DMS 273 (cell line): Measurements from ENCODE around the gene TRIAP1.
"Not testable (repeated sequence)": the region's sequence is repeated elsewhere in the genome, so short reads cannot be mapped to it uniquely, and the experiment has no call there.

Experiments used
- DNase-seq: peaks from one replicate; lab custom pipeline; 2025; ENCODE audit not compliant: unreplicated experiment; lab: John Stamatoyannopoulos, UW

TRIAP1 gene

GRCh38 chr12:120468821-120469449, 22.8 kb upstream of the TRIAP1 start:
- DNase-seq: peak; percentile 51

- DNase-seq: peak; percentile 47
Observed at GRCh38 chr12:120468325-120468820, 22.2 kb upstream of the TRIAP1 start.

DNA sequence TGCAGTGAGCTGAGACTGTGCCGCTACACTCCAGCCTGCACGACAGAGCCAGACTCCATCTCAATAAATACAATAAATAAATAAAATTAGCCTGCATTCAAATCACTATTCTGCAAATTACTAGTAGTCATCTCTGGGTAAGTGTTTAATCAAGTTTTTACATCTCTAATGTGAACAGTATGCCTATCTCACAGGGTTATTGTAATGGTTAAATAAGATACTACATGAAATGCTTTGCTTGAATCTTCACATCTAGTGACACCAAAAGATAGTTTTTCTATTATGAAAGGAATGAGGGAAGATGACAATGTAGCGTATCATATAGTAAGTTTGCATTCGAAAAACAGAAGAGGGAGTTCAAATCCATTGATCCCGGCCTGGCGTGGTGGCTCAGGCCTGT, 21.3 kb upstream of the TRIAP1 start:
- no peak for DNase-seq

GRCh38 chr12:120466560-120467315, 20.6 kb upstream of the TRIAP1 start:
- DNase-seq: peak; percentile 63

GRCh38 chr12:120465756-120466155, 19.6 kb upstream of the TRIAP1 start:
- DNase-seq: no peak

- DNase-seq: no peak
Observed at GRCh38 chr12:120463712-120464111, 17.5 kb upstream of the TRIAP1 start.

DNA sequence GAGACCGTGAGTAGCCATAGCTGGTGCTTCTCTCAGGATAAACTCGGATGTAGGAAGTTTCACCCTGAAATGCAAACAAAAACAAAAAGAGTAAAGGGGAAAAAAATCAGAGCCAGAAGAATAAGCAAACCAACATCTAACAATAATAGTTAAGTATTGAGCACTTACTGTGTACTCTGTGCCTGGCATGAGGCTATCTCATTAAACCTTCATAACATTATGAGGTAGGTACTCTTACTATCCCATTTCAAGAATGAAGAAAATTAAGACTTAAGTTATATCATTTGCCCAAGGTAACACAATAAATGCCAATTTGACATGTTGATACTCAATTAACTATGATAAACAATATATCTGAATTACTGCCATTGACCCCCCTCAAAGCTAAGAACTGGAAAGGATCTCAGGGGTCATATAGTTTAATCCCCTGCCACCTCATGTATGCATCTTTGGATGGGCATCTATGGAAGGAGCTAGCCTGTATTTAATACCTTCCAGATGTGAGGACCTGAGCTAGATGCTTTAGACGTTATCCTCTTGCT, 16.0 kb upstream of the TRIAP1 start:
- no peak for DNase-seq

DNA sequence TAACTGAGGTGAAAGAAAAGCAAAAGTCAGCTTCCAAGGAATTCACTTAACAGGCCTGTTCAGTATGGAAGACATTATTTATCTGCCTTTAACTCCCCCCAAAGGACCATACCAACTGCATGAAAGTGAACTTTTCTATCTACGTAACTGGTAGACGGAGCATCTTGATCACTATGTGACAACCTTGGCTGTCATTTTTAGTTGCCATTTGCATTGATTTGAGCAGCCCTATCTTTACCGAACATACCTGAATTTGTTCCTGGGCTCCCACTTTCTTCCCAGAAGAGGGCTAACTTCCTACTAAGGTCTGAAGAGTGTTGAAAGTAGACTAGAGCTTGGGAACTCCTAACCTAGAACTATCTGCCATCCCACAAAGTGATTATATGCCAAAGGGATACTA, 14.0 kb upstream of the TRIAP1 start:
- no peak for DNase-seq

- peak; percentile 54 for DNase-seq
Observed at GRCh38 chr12:120457133-120457532, 10.9 kb upstream of the TRIAP1 start.

- no peak for DNase-seq
Observed at GRCh38 chr12:120455302-120455701, 9.1 kb upstream of the TRIAP1 start.

- peak; percentile 49 for DNase-seq
Observed at GRCh38 chr12:120453977-120454376, 7.8 kb upstream of the TRIAP1 start.

DNA sequence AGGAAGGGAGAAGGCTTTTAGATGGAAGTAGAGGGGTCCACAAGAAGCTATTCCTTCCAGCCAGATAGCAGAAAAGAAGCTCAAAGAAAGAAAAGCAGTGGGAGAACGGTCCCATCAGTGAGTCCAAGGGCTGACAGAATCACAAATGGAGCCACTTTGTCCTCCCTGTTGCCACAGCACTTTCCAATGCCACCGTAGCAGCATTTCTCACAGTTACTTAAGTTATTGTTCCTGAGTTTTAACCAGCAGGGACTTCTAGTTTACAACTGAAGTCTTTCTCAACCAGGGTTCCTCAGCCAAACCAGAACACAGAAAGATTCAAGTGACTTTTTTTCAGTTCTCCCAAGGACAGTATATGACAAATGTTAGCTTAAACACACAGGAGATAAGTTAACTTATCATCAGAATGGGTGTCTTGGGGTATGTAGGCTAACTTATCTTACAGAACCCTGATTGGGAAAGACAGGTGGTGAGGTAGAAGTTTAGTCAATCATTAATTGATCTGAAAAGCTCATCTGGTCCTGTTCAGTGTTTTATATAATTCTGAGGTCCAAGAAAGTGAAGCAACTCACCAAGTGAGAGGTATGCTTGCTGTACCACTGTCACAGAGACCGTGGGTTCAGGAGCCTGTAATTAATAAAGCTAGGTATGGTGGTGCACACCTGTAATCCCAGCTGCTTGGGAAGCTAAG, 7.0 kb upstream of the TRIAP1 start:
- DNase-seq: no peak

DNA sequence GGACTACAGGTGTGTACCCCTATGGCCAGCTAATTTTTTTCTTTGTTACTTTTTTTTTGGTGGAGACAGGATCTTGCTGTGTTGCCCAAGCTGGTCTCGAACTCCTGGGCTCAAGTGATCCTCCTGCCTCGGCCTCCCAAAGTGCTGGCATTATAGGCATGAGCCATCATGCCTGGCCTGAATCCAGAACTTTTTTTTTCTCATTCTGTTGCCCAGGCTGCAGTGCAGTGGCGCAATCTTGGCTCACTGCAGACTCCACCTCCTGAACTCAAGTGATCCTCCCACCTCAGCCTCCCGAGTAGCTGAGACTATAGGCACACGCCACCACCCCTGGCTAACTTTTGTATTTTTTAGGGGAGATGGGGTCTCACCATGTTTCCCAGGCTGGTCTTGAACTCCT, 6.3 kb upstream of the TRIAP1 start:
- not testable (repeated sequence) for DNase-seq

GRCh38 chr12:120447992-120448391, 1.8 kb upstream of the TRIAP1 start:
- no peak for DNase-seq

- not testable (repeated sequence) for DNase-seq
Observed at GRCh38 chr12:120446844-120447178, 627 bp upstream of the TRIAP1 start.

DNA sequence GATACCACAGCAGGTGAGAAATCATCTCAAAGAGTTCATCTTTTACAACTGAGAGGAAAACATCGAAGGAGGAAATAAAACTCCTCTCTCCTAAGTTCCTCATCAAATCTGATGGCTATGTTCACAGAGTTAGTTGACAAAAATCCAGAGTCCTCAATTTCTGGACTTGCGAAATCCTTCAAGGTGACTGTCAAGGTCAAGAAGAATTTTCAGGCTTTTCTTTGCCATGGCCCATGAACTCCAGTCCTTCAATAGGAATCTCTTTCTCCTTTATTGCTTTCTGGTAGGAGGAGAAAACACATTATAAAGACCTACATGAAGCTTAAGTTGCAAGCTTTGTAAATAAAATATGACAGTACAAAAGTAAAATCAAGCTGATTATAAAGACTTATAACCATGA, 1.5 kb downstream of the TRIAP1 start:
- DNase-seq: no peak

GRCh38 chr12:120439646-120440247, 6.4 kb downstream of the TRIAP1 start:
- peak; percentile 82 for DNase-seq

- peak; percentile 37 for DNase-seq
Observed at GRCh38 chr12:120438495-120439198, 7.5 kb downstream of the TRIAP1 start.

GRCh38 chr12:120437735-120438494, 8.3 kb downstream of the TRIAP1 start, which contains the start of gene COX6A1:
Gene COX6A1, plus strand, starts transcription at chr12:120438113. Its CDS starts 14 bp downstream, at chr12:120438127.
- DNase-seq: peak; percentile 98
